GM12872 (cell line): ENCODE results near the gene INHA.

ENCODE experiments used
- TF ChIP-seq, protein P1 (sequence below): IDR thresholded peaks from 3 replicates; pipeline ENCODE4 v1.5.1; 2011; ENCODE audit warnings: low read depth, mild to moderate bottlenecking, low read length, moderate library complexity; ENCODE audit not compliant: insufficient read depth

The INHA gene

DNA sequence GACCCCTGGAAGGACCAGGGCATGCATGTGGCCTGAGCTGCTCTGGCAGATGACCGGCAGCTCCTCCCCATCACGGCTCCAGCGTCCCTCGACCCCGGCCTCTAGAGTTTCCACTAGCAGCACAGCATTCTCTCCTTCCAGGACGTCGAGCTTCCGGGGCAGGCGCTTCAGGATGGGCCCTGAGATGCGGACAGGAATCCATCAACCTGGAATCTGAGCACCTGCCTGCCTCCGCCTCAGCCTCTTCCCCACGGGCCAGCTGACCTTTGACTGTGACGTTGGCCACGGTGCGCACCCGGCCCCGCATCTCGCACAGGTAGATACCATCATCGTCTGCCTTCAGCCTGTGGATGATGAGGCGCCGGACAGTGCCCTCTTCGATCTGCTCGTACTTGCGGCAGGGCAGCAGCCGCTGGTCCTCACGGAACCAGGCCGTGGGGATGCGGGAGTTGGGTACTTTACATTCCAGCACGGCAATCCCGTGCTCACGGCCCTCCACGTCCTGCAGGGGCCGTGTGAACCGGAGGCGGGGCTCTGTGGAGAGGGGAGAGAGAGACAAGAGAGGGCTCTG lies 4.2 kb upstream of the INHA start:
- TF ChIP-seq, protein P1, sequence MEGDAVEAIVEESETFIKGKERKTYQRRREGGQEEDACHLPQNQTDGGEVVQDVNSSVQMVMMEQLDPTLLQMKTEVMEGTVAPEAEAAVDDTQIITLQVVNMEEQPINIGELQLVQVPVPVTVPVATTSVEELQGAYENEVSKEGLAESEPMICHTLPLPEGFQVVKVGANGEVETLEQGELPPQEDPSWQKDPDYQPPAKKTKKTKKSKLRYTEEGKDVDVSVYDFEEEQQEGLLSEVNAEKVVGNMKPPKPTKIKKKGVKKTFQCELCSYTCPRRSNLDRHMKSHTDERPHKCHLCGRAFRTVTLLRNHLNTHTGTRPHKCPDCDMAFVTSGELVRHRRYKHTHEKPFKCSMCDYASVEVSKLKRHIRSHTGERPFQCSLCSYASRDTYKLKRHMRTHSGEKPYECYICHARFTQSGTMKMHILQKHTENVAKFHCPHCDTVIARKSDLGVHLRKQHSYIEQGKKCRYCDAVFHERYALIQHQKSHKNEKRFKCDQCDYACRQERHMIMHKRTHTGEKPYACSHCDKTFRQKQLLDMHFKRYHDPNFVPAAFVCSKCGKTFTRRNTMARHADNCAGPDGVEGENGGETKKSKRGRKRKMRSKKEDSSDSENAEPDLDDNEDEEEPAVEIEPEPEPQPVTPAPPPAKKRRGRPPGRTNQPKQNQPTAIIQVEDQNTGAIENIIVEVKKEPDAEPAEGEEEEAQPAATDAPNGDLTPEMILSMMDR, result no peak

DNA sequence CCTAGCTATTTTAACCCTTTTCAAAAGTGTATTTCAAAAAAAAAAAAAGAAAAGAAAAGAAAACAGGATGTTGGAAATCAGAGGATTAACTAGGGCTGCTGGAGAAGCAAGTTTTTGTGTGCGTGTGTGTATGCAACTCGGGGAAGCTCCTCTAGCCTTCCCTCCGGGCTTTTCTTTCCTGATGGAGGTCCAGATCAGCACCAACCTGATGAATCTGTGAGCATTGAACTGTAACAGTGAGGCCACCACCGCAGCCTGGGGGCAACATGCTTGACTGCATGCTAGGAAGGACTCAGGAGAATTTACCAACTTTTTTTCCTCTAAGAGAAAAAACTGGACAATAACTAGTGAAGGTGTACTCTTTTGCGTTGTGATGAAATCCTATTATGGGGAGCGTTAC lies 3.1 kb upstream of the INHA start:
- TF ChIP-seq, protein P1, result no peak

DNA sequence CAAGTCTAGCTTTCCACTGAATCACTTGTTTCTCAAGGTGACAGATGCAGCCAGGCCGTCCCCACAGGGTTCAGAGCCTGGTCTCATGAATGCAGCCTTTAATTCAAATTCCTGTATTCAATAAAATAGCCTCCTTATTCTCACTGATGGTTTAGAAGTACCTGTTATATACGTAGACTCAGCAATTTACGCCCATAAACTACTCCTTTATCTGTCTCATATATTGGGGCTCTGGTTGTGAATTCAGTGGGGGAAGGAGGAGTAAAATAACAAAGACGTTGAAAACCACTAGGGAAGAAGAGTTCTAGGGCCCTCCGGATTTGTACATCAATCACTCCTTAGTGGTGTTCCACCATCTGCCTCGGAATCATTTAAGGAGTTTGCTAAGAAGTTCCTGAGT lies 2.5 kb upstream of the INHA start:
- TF ChIP-seq, protein P1, result no peak

DNA sequence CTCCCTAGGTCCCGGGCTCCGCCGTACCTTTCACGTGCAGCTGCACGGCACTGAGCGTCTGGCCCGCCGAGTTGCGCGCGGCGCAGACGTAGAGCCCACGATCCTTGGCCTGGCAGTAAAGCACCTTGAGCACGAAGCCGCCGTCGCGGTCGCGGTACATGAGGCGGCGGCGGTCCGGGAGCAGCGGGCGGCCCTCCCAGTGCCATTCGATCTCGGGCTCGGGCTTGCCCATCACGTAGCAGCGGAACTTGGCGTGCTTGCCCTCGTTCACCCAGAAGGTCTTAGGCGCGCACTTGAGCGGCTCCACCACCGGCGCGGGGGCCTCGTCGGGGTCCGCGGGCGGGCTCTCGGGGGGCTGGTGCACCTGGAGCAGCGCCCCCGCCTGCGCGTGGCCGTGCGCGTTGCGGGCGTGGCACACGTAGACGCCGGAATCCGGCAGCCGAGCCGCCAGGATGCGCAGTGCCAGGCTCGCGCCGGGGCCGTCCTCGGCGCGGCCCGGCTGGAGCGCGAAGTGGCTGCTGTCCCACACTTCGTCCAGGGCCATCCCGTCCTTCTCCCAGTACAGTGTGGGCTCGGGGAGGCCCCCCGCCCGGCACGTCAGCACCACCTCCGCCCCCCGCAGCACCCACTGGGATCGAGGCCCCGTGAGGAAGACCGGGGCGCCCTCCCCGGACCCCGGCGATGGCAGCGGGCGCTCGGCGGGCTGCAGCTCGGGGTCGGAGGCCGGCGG lies 1.8 kb upstream of the INHA start:
- TF ChIP-seq, protein P1, result no peak

DNA sequence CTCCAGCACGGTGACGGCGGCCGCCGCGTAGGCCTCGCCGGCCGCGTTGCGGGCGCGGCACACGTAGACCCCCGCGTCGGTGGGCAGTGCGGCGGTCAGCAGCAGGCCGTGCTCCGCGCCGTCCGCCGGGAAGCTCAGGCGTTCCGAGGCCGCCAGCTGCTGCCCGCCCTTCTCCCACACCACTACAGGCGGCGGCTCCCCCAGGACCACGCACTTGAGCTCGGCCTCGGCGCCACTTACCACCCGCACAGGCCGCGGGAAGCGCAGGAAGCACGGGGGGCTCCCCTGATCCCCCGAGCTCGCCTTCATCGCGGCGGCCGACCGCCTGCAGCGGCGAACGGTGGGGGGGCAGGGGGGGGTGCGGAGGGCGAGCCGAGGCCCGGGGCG lies 1.2 kb upstream of the INHA start:
- TF ChIP-seq, protein P1, result no peak

DNA sequence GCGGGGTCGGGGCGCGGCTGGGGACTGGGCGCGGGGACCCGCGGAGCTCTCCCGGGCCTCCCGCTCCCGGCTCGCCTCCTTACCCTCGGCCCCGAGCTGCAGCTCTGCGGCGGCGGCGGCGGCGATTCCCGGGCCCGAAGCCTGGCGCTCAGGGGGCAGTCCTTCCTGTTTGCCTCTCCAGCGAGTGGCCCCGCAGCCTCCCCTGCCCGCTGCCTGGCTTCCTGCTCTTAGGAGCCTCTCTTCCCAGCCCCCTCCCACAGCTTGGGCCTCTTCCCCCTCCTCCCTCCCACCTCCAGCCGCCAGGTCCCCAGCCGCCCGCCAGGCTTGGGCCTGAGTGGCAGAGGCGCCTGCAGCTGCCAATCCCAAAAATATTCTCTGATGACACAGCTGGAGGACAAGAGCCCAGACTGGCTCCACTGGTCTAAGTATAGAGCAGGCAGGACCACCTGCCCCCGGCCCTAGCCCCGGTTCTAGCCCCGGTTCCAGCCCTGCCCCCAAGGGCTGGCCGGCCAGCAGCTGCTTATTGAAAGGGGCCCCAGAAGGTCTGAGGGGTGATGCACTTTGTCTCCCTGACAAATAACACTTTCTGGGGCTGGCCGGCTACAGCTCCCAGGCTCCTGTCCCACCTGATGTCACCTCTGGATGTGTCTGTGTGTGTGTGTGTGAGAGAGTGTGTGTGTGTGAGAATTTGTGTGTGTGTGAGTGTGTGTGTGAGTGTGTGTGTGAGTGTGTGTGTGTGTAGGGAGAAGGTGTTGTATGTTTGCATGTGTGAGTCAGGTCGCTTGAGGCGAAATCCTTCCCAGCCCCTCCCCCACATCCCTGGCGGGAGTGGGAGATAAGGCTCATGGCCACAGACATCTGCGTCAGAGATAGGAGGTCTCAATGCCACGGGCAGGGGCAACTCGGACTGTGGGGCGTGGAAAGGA lies 536 bp upstream of the INHA start, which contains the start of gene OBSL1:
Gene OBSL1, minus strand, starts transcription at position 229 of the 926 bp plus-strand sequence. CDS start 307 bp downstream, outside the sequence.
- TF ChIP-seq, protein P1, result no peak

DNA sequence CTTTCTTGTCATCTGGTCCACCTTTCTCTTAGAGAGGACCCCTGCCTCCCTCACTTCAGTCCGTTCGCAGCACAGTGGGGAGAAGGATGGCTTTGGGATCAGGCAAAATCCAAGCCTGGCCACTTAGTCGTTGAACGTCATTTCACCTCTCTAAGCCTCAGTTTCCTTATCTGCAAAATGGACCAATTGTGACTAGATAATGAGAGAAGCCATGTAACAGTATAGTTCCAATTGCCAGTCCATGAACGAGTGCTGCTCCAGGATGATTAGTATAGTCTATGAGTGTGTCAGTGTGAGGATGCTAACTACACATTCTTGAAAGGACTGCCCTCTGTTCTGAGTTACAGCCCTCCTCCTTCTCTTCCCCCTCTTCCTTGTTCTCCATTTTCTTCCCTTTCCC lies 1.1 kb downstream of the INHA start:
- TF ChIP-seq, protein P1, result no peak
